AG04449 (cell line): ENCODE data around the gene ATG9B.

Source experiments
- CTCF ChIA-PET: fragments of 350-600 bp; formaldehyde crosslinking; extraction: SDS; loops from one replicate; lab custom pipeline; 2021; ENCODE audit warnings: antibody characterized with exemption; lab: Yijun Ruan, JAX
- POLR2A ChIA-PET: fragments of 400-600, 350-600 bp; formaldehyde crosslinking; extraction: SDS; loops from one replicate; lab custom pipeline; 2020; ENCODE audit warnings: antibody characterized with exemption, inconsistent platforms; lab: Yijun Ruan, JAX
- DNase-seq: peaks from one replicate; pipeline ENCODE4 v3.0.0-alpha.2; 2010; ENCODE audit warnings: low read depth, low spot score
- H3K4me3 ChIP-seq: 2 replicates; pipeline ENCODE4 v1.5.1; 2011; ENCODE audit warnings: low read depth, mild to moderate bottlenecking, control low read depth, low read length
- CTCF ChIP-seq: IDR thresholded peaks from one replicate; pipeline ENCODE4 v1.5.1; 2011; ENCODE audit warnings: mild to moderate bottlenecking, moderate library complexity, low read length, control low read depth, inconsistent platforms; ENCODE audit not compliant: insufficient read depth; ENCODE audit errors: missing control alignments

ATG9B gene

GRCh38 chr7:150998341-150998740 lies 26.0 kb downstream of the ATG9B start:
- POLR2A ChIA-PET = no interaction called here
- TF ChIP-seq CTCF = no peak

GRCh38 chr7:150997817-150998216 lies 26.5 kb downstream of the ATG9B start:
- ChIA-PET CTCF (interaction anchor here (0.7 to 2.3 kb wide), 8 partner anchors 8 to 114 kb away, joined by 3 to 7 read pairs (median 5); no protein-coding TSS in a partner anchor), POLR2A (no interaction called here)
- H3K4me3 ChIP-seq = no peak overlapping the region
- no peak for DNase-seq
- TF ChIP-seq CTCF = no peak

More at GRCh38 chr7:150998341-150998740, 26.0 kb downstream of the ATG9B start:
- no peak overlapping the region for H3K4me3 ChIP-seq
- DNase-seq = no peak
- CTCF ChIA-PET = interaction anchor here (0.9 to 2.3 kb wide), 6 partner anchors 9 to 114 kb away, joined by 3 to 7 read pairs (median 5); no protein-coding TSS in a partner anchor

GRCh38 chr7:150997075-150997511 lies 27.2 kb downstream of the ATG9B start:
- ChIA-PET POLR2A (no interaction called here), CTCF (interaction anchor here (0.7 to 2.3 kb wide), 7 partner anchors 8 to 23 kb away, joined by 3 to 7 read pairs (median 4); no protein-coding TSS in a partner anchor)
- DNase-seq = no peak
- no peak overlapping the region for H3K4me3 ChIP-seq
- no peak for TF ChIP-seq CTCF

- POLR2A ChIA-PET = no interaction called here
- no peak for DNase-seq
- CTCF ChIA-PET = interaction anchor here (1.2 to 2.3 kb wide), 5 partner anchors 7 to 24 kb away, joined by 3 to 7 read pairs (median 4); no protein-coding TSS in a partner anchor
These were observed 27.8 kb downstream of the ATG9B start for GRCh38 chr7:150996376-150997074.

DNA sequence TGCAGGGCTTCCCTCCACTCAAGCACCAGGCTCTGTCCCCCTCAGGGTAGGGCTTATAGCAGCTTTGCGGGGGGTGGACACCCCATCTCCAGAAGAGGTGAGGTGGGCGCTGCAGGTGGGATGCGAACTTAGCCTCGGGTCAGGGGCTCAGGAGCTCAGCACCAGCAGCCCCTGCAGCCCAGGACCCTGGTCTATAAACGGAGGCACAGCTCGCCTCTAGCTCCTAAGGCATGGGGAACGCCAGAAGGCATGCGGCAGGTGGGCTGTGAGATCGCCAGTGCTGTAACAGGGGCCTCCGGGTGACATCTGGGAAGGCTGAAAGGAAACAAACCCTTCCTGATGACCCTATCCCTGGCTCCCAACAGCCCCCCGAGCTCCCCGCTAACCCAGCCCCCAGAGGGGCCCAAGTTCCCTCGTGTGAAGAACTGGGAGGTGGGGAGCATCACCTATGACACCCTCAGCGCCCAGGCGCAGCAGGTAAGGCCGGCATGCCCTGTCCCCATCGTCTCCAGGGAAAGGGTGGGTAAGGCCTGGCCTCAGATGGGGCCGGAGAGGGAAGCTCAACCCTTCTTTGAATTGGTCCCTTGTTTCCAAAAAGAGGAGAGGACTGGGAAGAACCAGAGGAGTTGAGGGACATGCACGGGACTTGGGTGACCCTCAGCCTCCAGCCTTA lies 29.3 kb downstream of the ATG9B start:
- H3K4me3 ChIP-seq = no peak overlapping the region
- no peak for TF ChIP-seq CTCF
- POLR2A ChIA-PET = no interaction called here
- no peak for DNase-seq
- CTCF ChIA-PET = interaction anchor here (1.0 to 2.3 kb wide), 7 partner anchors 10 to 117 kb away, joined by 3 to 24 read pairs (median 3); no protein-coding TSS in a partner anchor

More at GRCh38 chr7:150996376-150997074, 27.8 kb downstream of the ATG9B start:
- H3K4me3 ChIP-seq = no peak overlapping the region
- no peak for TF ChIP-seq CTCF

GRCh38 chr7:150994141-150994837 lies 30.0 kb downstream of the ATG9B start:
- TF ChIP-seq CTCF = no peak
- POLR2A ChIA-PET = no interaction called here
- CTCF ChIA-PET = interaction anchor here (1.1 to 2.3 kb wide), 7 partner anchors 9 to 117 kb away, joined by 3 to 24 read pairs (median 3); no protein-coding TSS in a partner anchor
- DNase-seq = no peak
- H3K4me3 ChIP-seq = no peak overlapping the region
